Trophoblast cell (in vitro differentiated cells and primary cell): ENCODE results near the gene IGFBP1.

Source experiments
- DNase-seq, 2 donors: peaks; one replicate each; pipeline ENCODE4 v3.0.0-alpha.2; 2016
- H2AFZ ChIP-seq: 2 replicates; pipeline ENCODE4 v1.6.1; 2013; ENCODE audit warnings: low read length, moderate library complexity, mild to moderate bottlenecking; ENCODE audit not compliant: insufficient read depth, poor library complexity
- H2AK5ac ChIP-seq: 2 replicates; pipeline ENCODE4 v1.6.1; 2013; ENCODE audit warnings: mild to moderate bottlenecking, low read length
- H2BK120ac ChIP-seq: 2 replicates; pipeline ENCODE4 v1.6.1; 2013; ENCODE audit warnings: low read length, mild to moderate bottlenecking, moderate library complexity; ENCODE audit not compliant: insufficient read depth, poor library complexity
- H2BK12ac ChIP-seq: 2 replicates; pipeline ENCODE4 v1.6.1; 2013; ENCODE audit warnings: mild to moderate bottlenecking, low read length, moderate library complexity
- H2BK5ac ChIP-seq: 2 replicates; pipeline ENCODE4 v1.6.1; 2013; ENCODE audit warnings: low read length, low read depth, moderate library complexity, mild to moderate bottlenecking; ENCODE audit not compliant: poor library complexity
- H3K14ac ChIP-seq: 2 replicates; pipeline ENCODE4 v1.6.1; 2013; ENCODE audit warnings: mild to moderate bottlenecking, low read length
- H3K18ac ChIP-seq: 2 replicates; pipeline ENCODE4 v1.6.1; 2013; ENCODE audit warnings: mild to moderate bottlenecking, low read length
- H3K23ac ChIP-seq: 2 replicates; pipeline ENCODE4 v1.6.1; 2013; ENCODE audit warnings: low read length
- H3K27ac ChIP-seq: 2 replicates; pipeline ENCODE4 v1.5.1; 2013; ENCODE audit warnings: low read depth, mild to moderate bottlenecking, inconsistent platforms, low read length, moderate library complexity
- H3K27me3 ChIP-seq: 2 replicates; pipeline ENCODE4 v1.6.1; 2013; ENCODE audit warnings: inconsistent platforms, mild to moderate bottlenecking, low read length, moderate library complexity; ENCODE audit not compliant: insufficient read depth
- H3K36me3 ChIP-seq, 2 experiments: 1 replicate in 1 of 2; 2 replicates in 1 of 2; pipeline ENCODE4 v1.6.1; 2013; ENCODE audit warnings: low read length in 2 of 2, mild to moderate bottlenecking in 2 of 2, moderate library complexity in 1 of 2; ENCODE audit not compliant: insufficient read depth in 2 of 2, control insufficient read depth in 1 of 2
- H3K4ac ChIP-seq: 2 replicates; pipeline ENCODE4 v1.6.1; 2013; ENCODE audit warnings: low read depth, mild to moderate bottlenecking, low read length, moderate library complexity
- H3K4me1 ChIP-seq, 2 experiments: 1 replicate in 1 of 2; 2 replicates in 1 of 2; pipeline ENCODE4 v1.6.1; 2013; ENCODE audit warnings: low read length in 2 of 2, mild to moderate bottlenecking in 2 of 2, moderate library complexity in 1 of 2; ENCODE audit not compliant: insufficient read depth in 2 of 2, control insufficient read depth in 1 of 2
- H3K4me2 ChIP-seq: 2 replicates; pipeline ENCODE4 v1.6.1; 2013; ENCODE audit warnings: inconsistent platforms, mild to moderate bottlenecking, low read length, moderate library complexity
- H3K4me3 ChIP-seq: 2 replicates; pipeline ENCODE4 v1.5.1; 2013; ENCODE audit warnings: mild to moderate bottlenecking, low read depth, low read length, inconsistent platforms
- H3K79me1 ChIP-seq: one replicate; pipeline ENCODE4 v1.6.1; 2013; ENCODE audit warnings: low read length
- H3K79me2 ChIP-seq: 2 replicates; pipeline ENCODE4 v1.6.1; 2013; ENCODE audit warnings: low read length, mild to moderate bottlenecking; ENCODE audit not compliant: control insufficient read depth, insufficient read depth, poor library complexity
- H3K9ac ChIP-seq: 2 replicates; pipeline ENCODE4 v1.6.1; 2013; ENCODE audit warnings: mild to moderate bottlenecking, low read length
- H3K9me3 ChIP-seq: 2 replicates; pipeline ENCODE4 v1.6.1; 2013; ENCODE audit warnings: low read depth, mild to moderate bottlenecking, control low read depth, inconsistent platforms, low read length; ENCODE audit not compliant: insufficient read depth
- H4K12ac ChIP-seq: 2 replicates; pipeline ENCODE4 v1.6.1; 2013; ENCODE audit warnings: low read depth, mild to moderate bottlenecking, low read length, moderate library complexity
- H4K8ac ChIP-seq: 2 replicates; pipeline ENCODE4 v1.6.1; 2013; ENCODE audit warnings: low read depth, mild to moderate bottlenecking, low read length, moderate library complexity
- H4K91ac ChIP-seq: one replicate; pipeline ENCODE4 v1.6.1; 2013; ENCODE audit warnings: low read depth, mild to moderate bottlenecking, low read length, moderate library complexity
- WGBS: extraction: QIAGEN DNeasy Blood & Tissue Kit; methylation state at CpG from one replicate; pipeline ENCODE4 v1.1.7; 2013; ENCODE audit warnings: missing lambda C conversion rate; ENCODE audit not compliant: insufficient read length, insufficient coverage; ENCODE audit errors: extremely low coverage; 5-methylcytosine and 5-hydroxymethylcytosine counted together

The IGFBP1 gene

GRCh38 chr7:45885264-45885882 lies 2.9 kb upstream of the IGFBP1 start:
- Histone ChIP-seq H2AK5ac (no peak overlapping the region), H3K23ac (no peak overlapping the region), H3K79me2 (no peaks in the 10 kb centered on the region), H4K12ac (no peak overlapping the region), H3K9ac (no peak overlapping the region), H2BK120ac (no peak overlapping the region), H4K91ac (no peak overlapping the region), H3K9me3 (peaks cover 5% of the 10 kb centered on the region), H4K8ac (no peak overlapping the region), H3K36me3 (no peaks in the 10 kb centered on the region), H3K79me1 (no peaks in the 10 kb centered on the region), H3K27me3 (peaks cover 16% of the 10 kb centered on the region), H2BK5ac (no peak overlapping the region), H3K4me1 (peaks cover 8 to 12% of the 10 kb centered on the region in 2 experiments), H3K4ac (no peak overlapping the region), H3K27ac (no peak overlapping the region), H3K4me2 (no peak overlapping the region), H2BK12ac (no peak overlapping the region), H3K18ac (no peak overlapping the region), H3K4me3 (no peak overlapping the region), H3K14ac (no peak overlapping the region), H2AFZ (no peak overlapping the region)
- no CpG with 5 or more reads among the region's 7 CpGs for WGBS
- DNase-seq, result no peak

GRCh38 chr7:45886931-45887667 lies 1.2 kb upstream of the IGFBP1 start:
- H3K79me1 ChIP-seq, result no peaks in the 10 kb centered on the region
- H3K4me1 ChIP-seq, result peaks cover 8 to 12% of the 10 kb centered on the region in 2 experiments
- no peak overlapping the region for H3K14ac ChIP-seq
- H3K4me3 ChIP-seq, result no peak overlapping the region
- no peak for DNase-seq
- no peak overlapping the region for H2BK12ac ChIP-seq
- H3K36me3 ChIP-seq, result no peaks in the 10 kb centered on the region
- no peak overlapping the region for H2AFZ ChIP-seq
- H4K8ac ChIP-seq, result no peak overlapping the region
- H2BK5ac ChIP-seq, result no peak overlapping the region
- H4K91ac ChIP-seq, result no peak overlapping the region
- no peak overlapping the region for H3K9ac ChIP-seq
- H3K27ac ChIP-seq, result no peak overlapping the region
- no peak overlapping the region for H2BK120ac ChIP-seq
- H3K27me3 ChIP-seq, result peaks cover 16% of the 10 kb centered on the region
- no peak overlapping the region for H3K4me2 ChIP-seq
- no peak overlapping the region for H2AK5ac ChIP-seq
- H3K23ac ChIP-seq, result no peak overlapping the region
- H3K18ac ChIP-seq, result no peak overlapping the region
- no CpG with 5 or more reads among the region's 5 CpGs for WGBS
- no peaks in the 10 kb centered on the region for H3K79me2 ChIP-seq
- H3K9me3 ChIP-seq, result peaks cover 2% of the 10 kb centered on the region
- H3K4ac ChIP-seq, result no peak overlapping the region
- no peak overlapping the region for H4K12ac ChIP-seq

- Histone ChIP-seq H3K9me3 (peaks cover 2% of the 10 kb centered on the region), H4K91ac (no peak overlapping the region), H3K4ac (no peak overlapping the region), H3K23ac (no peak overlapping the region), H4K8ac (no peak overlapping the region), H3K14ac (no peak overlapping the region), H3K4me1 (peaks cover 8 to 12% of the 10 kb centered on the region in 2 experiments), H2BK120ac (no peak overlapping the region), H3K27me3 (peaks cover 16% of the 10 kb centered on the region), H3K27ac (no peak overlapping the region), H2BK5ac (no peak overlapping the region), H3K9ac (no peak overlapping the region), H3K79me1 (no peaks in the 10 kb centered on the region), H4K12ac (no peak overlapping the region), H3K4me2 (peak overlapping the region; percentile 97), H3K79me2 (no peaks in the 10 kb centered on the region), H3K36me3 (no peaks in the 10 kb centered on the region), H3K4me3 (peak overlapping the region; percentile 67), H2AFZ (no peak overlapping the region), H3K18ac (no peak overlapping the region), H2BK12ac (no peak overlapping the region), H2AK5ac (no peak overlapping the region)
- no peak for DNase-seq
- no CpG with 5 or more reads among the region's 14 CpGs for whole genome bisulfite sequencing
Observed at GRCh38 chr7:45888993-45889366, 692 bp downstream of the IGFBP1 start.

- Histone ChIP-seq H3K9me3 (peaks cover 2% of the 10 kb centered on the region), H3K4me3 (no peak overlapping the region), H3K27ac (no peak overlapping the region), H4K12ac (no peak overlapping the region), H3K36me3 (no peaks in the 10 kb centered on the region), H3K4me1 (peaks cover 8 to 12% of the 10 kb centered on the region in 2 experiments), H3K18ac (no peak overlapping the region), H2AFZ (no peak overlapping the region), H3K27me3 (peaks cover 16% of the 10 kb centered on the region), H3K9ac (no peak overlapping the region), H3K79me1 (no peaks in the 10 kb centered on the region), H4K8ac (no peak overlapping the region), H3K23ac (no peak overlapping the region), H2BK120ac (no peak overlapping the region), H2AK5ac (no peak overlapping the region), H3K4ac (no peak overlapping the region), H4K91ac (no peak overlapping the region), H3K14ac (no peak overlapping the region), H3K79me2 (no peaks in the 10 kb centered on the region), H3K4me2 (no peak overlapping the region), H2BK5ac (no peak overlapping the region), H2BK12ac (no peak overlapping the region)
- DNase-seq, result no peak
- WGBS, result no CpG with 5 or more reads among the region's 8 CpGs
Observed at GRCh38 chr7:45889367-45890067, 1.2 kb downstream of the IGFBP1 start.
